Left lung (tissue), 14 donors: ENCODE results near the gene SOX4. TPM values are rescaled to one million over a fixed set of nuclear protein-coding genes. Genes with fewer than 3 reads are reported as not detected.
"Not testable (repeated sequence)": the region's sequence is repeated elsewhere in the genome, so short reads cannot be mapped to it uniquely, and the experiment has no call there.

ENCODE experiments used
- ATAC-seq: fragments of 200-7000 bp; cut with Tn5 transposase; one replicate; pipeline ENCODE4 v1.9.1; 2020; ENCODE audit warnings: moderate library complexity
- DNase-seq, 4 donors: peaks; one replicate each; pipeline ENCODE4 v3.0.0-alpha.2; 2013 to 2020
- H3K27ac ChIP-seq, 2 donors: fragments of 200-600 bp; sonication (generic) in 1 of 2; one replicate each; pipeline versions ENCODE4 v1.5.0 to v1.8.0; 2020 to 2021
- H3K27me3 ChIP-seq, 2 donors: fragments of 200-600 bp; sonication (generic) in 1 of 2; one replicate each; pipeline versions ENCODE4 v1.5.0 to v1.8.0; 2020 to 2021
- H3K36me3 ChIP-seq, 2 donors: fragments of 200-600 bp; sonication (generic) in 1 of 2; one replicate each; pipeline versions ENCODE4 v1.5.0 to v1.8.0; 2020 to 2021
- H3K4me1 ChIP-seq, 2 donors: fragments of 200-600 bp; one replicate each; pipeline ENCODE4 v1.8.0; 2021
- H3K4me3 ChIP-seq, 2 donors: fragments of 200-600 bp; sonication (generic) in 1 of 2; one replicate each; pipeline versions ENCODE4 v1.5.0 to v1.8.0; 2020 to 2021; ENCODE audit warnings: mild to moderate bottlenecking in 1 of 2
- H3K9me3 ChIP-seq, 2 donors: fragments of 200-600 bp; sonication (generic) in 1 of 2; one replicate each; pipeline versions ENCODE4 v1.5.0 to v1.8.0; 2020 to 2021
- CTCF ChIP-seq, 2 donors: fragments of 200-600 bp; sonication (generic) in 1 of 2; IDR thresholded peaks; one replicate each; pipeline versions ENCODE4 v1.5.0 to v1.8.0; 2021; ENCODE audit warnings: antibody characterized with exemption in 2 of 2
- intact Hi-C, 2 donors: fragments of 100-400 bp; cut with DNase I; formaldehyde crosslinking; loops; one replicate each; pipeline versions ENCODE4 v1.11.2 to v1.14.2; 2022
- long read RNA-seq, 12 donors: library from polyadenylated mRNA in 2 of 12; unstranded in 2 of 12; transcript quantifications; one replicate each; pipeline ENCODE4 v2.0.0 and lab custom pipeline, GENCODE V29; 2019 to 2026
- polyA plus RNA-seq, 6 donors: library from polyadenylated mRNA; unstranded; fragments of 120-200 nt; gene quantifications; one replicate each; pipeline ENCODE4 v1.2.1, GENCODE V29; 2013; ENCODE audit not compliant: insufficient read length in 6 of 6
- total RNA-seq, 2 donors: library from RNA; stranded (reverse); fragmentation: NEBNext Ultra II Directional; extraction: Animal tissue kit (Norgen Biotek cat#: 25700); gene quantifications; one replicate each; pipeline ENCODE4 v1.2.1, GENCODE V29; 2021
- donor health status: DM: no; HTN: yes; CAD: no.
- donor health status: DM: no; HTN: no; CAD: no.

Gene SOX4
- total RNA-seq (10 to 100 TPM; 23.4 to 82.0 TPM), polyA plus RNA-seq (100 to 1,000 TPM in 4 of 6 donors, 10 to 100 TPM in 2; 90.2 to 119 (median 109) TPM)
- long read RNA-seq, donor 1, full-length matches to known transcripts: 721 of 721 reads
- long read RNA-seq, donor 1, partial matches to known transcripts: 0 of 721 reads
- long read RNA-seq, donor 1, other reads (novel, unspliced or antisense): 0 of 721 reads
- long read RNA-seq, donor 2, full-length matches to known transcripts: 981 of 981 reads
- long read RNA-seq, donor 2, partial matches to known transcripts: 0 of 981 reads
- long read RNA-seq, donor 2, other reads (novel, unspliced or antisense): 0 of 981 reads
- long read RNA-seq, donor 3, full-length matches to known transcripts: 389 of 389 reads
- long read RNA-seq, donor 3, partial matches to known transcripts: 0 of 389 reads
- long read RNA-seq, donor 3, other reads (novel, unspliced or antisense): 0 of 389 reads
- long read RNA-seq, donor 4, full-length matches to known transcripts: 184 of 184 reads
- long read RNA-seq, donor 4, partial matches to known transcripts: 0 of 184 reads
- long read RNA-seq, donor 4, other reads (novel, unspliced or antisense): 0 of 184 reads
- long read RNA-seq, donor 5, full-length matches to known transcripts: 542 of 542 reads
- long read RNA-seq, donor 5, partial matches to known transcripts: 0 of 542 reads
- long read RNA-seq, donor 5, other reads (novel, unspliced or antisense): 0 of 542 reads
- long read RNA-seq, donor 6, full-length matches to known transcripts: 351 of 351 reads
- long read RNA-seq, donor 6, partial matches to known transcripts: 0 of 351 reads
- long read RNA-seq, donor 6, other reads (novel, unspliced or antisense): 0 of 351 reads
- long read RNA-seq, donor 7, full-length matches to known transcripts: 135 of 135 reads
- long read RNA-seq, donor 7, partial matches to known transcripts: 0 of 135 reads
- long read RNA-seq, donor 7, other reads (novel, unspliced or antisense): 0 of 135 reads
- long read RNA-seq, donor 8, full-length matches to known transcripts: 351 of 351 reads
- long read RNA-seq, donor 8, partial matches to known transcripts: 0 of 351 reads
- long read RNA-seq, donor 8, other reads (novel, unspliced or antisense): 0 of 351 reads
- long read RNA-seq, donor 9, full-length matches to known transcripts: 10 of 10 reads
- long read RNA-seq, donor 9, partial matches to known transcripts: 0 of 10 reads
- long read RNA-seq, donor 9, other reads (novel, unspliced or antisense): 0 of 10 reads
- long read RNA-seq, donor 10, full-length matches to known transcripts: 64 of 64 reads
- long read RNA-seq, donor 10, partial matches to known transcripts: 0 of 64 reads
- long read RNA-seq, donor 10, other reads (novel, unspliced or antisense): 0 of 64 reads
- long read RNA-seq, donor 11, full-length matches to known transcripts: 505 of 505 reads
- long read RNA-seq, donor 11, partial matches to known transcripts: 0 of 505 reads
- long read RNA-seq, donor 11, other reads (novel, unspliced or antisense): 0 of 505 reads
- long read RNA-seq, donor 12, full-length matches to known transcripts: 335 of 335 reads
- long read RNA-seq, donor 12, partial matches to known transcripts: 0 of 335 reads
- long read RNA-seq, donor 12, other reads (novel, unspliced or antisense): 0 of 335 reads

DNA sequence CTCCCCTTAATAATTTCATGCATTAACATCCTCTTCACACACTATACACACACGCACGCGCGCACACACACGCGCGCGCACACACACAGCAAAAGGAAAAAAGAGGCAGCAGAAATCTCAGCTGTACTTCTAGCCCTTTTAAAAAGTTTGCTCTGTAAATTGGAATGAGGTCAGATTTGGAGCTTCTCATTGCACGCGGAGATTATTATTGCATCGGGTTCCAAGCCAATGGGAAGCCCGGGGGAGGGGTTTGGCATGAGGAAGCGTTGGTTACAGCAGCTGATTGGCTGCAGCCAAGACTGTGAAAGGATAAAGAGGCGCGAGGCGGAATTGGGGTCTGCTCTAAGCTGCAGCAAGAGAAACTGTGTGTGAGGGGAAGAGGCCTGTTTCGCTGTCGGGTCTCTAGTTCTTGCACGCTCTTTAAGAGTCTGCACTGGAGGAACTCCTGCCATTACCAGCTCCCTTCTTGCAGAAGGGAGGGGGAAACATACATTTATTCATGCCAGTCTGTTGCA, at the start of gene SOX4:
TSS of gene SOX4 (plus strand) at position 340 of the 515 bp plus-strand sequence. CDS start 784 bp downstream, outside the sequence.
- Histone ChIP-seq H3K4me1 (peaks cover 3 to 36% of the 10 kb centered on the region in 2 donors), H3K27me3 (peaks cover 0 to 4% of the 10 kb centered on the region in 2 donors), H3K27ac (peak within 1 kb of the TSS; percentile 91 to 93), H3K9me3 (no peaks in the 10 kb centered on the region), H3K36me3 (no peaks in the 10 kb centered on the region), H3K4me3 (peak within 1 kb of the TSS; percentile 63 to 74)
- no peak for TF ChIP-seq CTCF (IDR thresholded peaks at IDR 0.05)
- intact Hi-C loops: loop anchor here in 1 of 2 donors (5.0 to 10.0 kb wide), 2 partner anchors 341 to 554 kb away; no protein-coding TSS in a partner anchor
- DNase-seq: peak; percentile 84 to 99 (median 98)
- ATAC-seq: peak; percentile 75

- intact Hi-C loops, H3K36me3 ChIP-seq, DNase-seq, H3K27me3 ChIP-seq, H3K4me3 ChIP-seq, H3K27ac ChIP-seq, H3K4me1 ChIP-seq, ATAC-seq: not testable (repeated sequence)
- peaks cover 0 to 25% of the 10 kb centered on the region in 2 donors for H3K9me3 ChIP-seq
These were observed 41.3 kb upstream of the SOX4 start for GRCh38 chr6:21552286-21552685.

DNA sequence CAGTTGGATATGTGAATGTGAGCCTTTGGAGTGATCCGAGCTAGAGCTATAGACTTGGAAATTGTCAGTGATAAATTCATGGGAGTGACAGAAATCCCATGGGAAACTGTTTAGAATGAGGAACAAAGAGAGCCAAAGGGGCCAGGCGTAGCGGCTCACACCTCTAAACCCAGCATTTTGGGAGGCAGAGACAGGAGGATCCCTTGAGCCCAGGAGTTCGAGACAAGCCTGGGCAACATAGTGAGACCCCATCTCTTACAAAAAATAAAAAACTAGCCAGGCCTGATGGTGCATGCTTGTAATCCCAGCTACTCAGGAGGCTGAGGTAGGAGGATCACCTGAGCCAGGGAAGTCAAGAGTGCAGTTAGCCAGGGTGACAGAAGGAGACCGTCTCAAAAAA, 39.3 kb upstream of the SOX4 start:
- DNase-seq (no peak), ATAC-seq (no peak)
- H3K9me3 ChIP-seq: peaks cover 0 to 12% of the 10 kb centered on the region in 2 donors
- intact Hi-C loops: no loop called here
- no peaks in the 10 kb centered on the region for H3K36me3 ChIP-seq
- no peaks in the 10 kb centered on the region for H3K27me3 ChIP-seq
- H3K27ac ChIP-seq: no peak overlapping the region
- H3K4me1 ChIP-seq: no peaks in the 10 kb centered on the region
- H3K4me3 ChIP-seq: no peak overlapping the region
- no peak for TF ChIP-seq CTCF (IDR thresholded peaks at IDR 0.05)

DNA sequence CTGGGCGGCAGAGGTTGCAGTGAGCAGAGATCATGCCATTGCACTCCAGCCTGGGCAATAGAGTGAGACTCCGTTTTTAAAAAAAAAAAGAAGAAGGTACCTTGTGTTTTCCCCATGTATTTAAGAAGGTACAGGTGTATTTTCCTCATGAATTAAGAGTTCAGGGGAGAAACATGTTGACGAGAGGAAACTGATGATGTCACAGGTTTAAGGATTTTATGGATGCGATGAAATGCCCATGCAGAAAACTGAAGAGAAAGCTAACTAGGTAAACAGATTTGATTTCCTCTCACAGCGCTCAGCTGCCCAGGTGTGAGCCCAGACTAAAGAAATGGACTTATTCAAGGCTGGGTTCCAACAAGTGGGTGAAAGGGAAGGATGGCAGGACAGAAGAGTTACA, 38.4 kb upstream of the SOX4 start:
- Histone ChIP-seq H3K27me3 (no peaks in the 10 kb centered on the region), H3K9me3 (peaks cover 0 to 3% of the 10 kb centered on the region in 2 donors), H3K36me3 (no peaks in the 10 kb centered on the region), H3K4me1 (no peaks in the 10 kb centered on the region), H3K4me3 (no peak overlapping the region), H3K27ac (no peak overlapping the region)
- intact Hi-C loops: no loop called here
- no peak for TF ChIP-seq CTCF (IDR thresholded peaks at IDR 0.05)
- DNase-seq: no peak
- ATAC-seq: no peak
